Measurements from ENCODE around the gene SAP25. TPM values are rescaled to one million over a fixed set of nuclear protein-coding genes. Genes with fewer than 3 reads are reported as not detected.
A peak's percentile ranks its signal among the peaks of the same experiment; 100 is the strongest.

SAP25 gene
- total RNA-seq, 1 donor from 2014 or later, result not detected

DNA sequence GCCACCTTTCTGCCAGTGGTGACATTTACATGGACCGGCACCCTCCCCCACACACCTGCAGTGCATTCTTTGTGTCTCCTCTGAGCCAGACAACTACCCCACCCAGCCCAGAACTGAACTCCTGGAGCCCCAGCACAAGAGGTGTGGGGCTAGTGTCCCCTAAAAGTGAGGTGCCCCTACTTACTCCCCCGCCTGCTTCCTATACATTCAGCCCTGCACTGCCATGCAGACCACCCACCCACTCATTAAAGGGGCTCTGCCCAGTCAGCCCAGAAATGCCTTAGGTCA is 1.9 kb downstream of the SAP25 start:
- Histone ChIP-seq H3K27me3 (ENCODE audit: control insufficient read depth, insufficient read depth, low read length) (no peaks in the 10 kb centered on the region), H3K36me3 (ENCODE audit: control insufficient read depth, insufficient read depth, low read length) (peaks cover 19% of the 10 kb centered on the region), H3K4me3 (ENCODE audit: low read depth, low read length) (no peak overlapping the region)
- FAIRE-seq (no peak), DNase-seq (ENCODE audit: low read depth) (no peak)
- TF ChIP-seq CTCF (IDR thresholded peaks at IDR 0.05; ENCODE audit: insufficient read depth, low read length, severe bottlenecking), result no peak

DNA sequence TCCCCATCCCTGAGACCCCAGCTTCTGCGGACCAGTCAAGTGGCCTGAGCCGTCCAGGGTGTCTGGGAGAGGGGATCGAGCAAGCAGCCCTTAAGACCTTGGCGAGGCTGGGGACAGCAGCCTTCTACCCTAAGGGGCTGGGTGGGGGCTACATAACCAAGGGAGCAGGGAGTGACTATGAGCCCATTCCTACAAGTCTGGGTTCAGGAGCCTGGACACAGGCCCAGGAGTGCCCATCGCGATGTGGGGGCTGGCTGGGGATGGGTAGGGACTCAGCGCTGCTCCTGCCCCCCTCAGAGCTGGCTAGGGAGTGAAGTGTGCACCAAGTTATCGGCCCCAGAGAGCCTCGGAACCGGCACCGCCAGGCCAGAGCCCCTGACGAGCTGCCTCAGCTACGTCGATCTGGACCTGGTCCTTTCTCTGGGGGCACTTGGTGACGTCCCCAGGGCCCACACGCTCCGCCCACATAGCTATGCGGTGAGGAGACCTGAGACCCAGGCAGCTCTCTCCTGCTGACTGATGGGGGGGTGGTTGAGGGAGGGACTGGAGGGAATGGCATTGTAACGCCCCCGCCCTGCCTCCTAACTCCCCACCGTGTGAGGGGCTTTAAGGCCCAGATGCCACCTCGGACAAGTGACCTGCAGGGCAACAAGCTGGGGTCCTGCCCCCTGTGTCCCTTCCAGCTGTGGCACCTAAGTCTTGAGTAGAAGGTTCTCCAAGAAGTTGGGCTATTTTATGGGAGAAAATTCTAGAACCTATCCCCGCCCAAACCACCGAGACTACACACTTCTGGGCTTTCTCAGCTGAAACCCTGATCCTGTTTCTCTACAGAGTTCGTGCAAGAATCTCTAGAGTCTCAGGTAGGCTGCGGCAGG is 2.5 kb downstream of the SAP25 start:
- no peak for FAIRE-seq
- H3K4me3 ChIP-seq (ENCODE audit: low read depth, low read length), result no peak overlapping the region
- no peaks in the 10 kb centered on the region for H3K27me3 ChIP-seq (ENCODE audit: control insufficient read depth, insufficient read depth, low read length)
- no peak for TF ChIP-seq CTCF (IDR thresholded peaks at IDR 0.05; ENCODE audit: insufficient read depth, low read length, severe bottlenecking)
- peaks cover 16% of the 10 kb centered on the region for H3K36me3 ChIP-seq (ENCODE audit: control insufficient read depth, insufficient read depth, low read length)
- DNase-seq (ENCODE audit: low read depth), result no peak

- peak; percentile 60 for FAIRE-seq
Measured at GRCh38 chr7:100568896-100569844, 4.5 kb downstream of the SAP25 start.

DNA sequence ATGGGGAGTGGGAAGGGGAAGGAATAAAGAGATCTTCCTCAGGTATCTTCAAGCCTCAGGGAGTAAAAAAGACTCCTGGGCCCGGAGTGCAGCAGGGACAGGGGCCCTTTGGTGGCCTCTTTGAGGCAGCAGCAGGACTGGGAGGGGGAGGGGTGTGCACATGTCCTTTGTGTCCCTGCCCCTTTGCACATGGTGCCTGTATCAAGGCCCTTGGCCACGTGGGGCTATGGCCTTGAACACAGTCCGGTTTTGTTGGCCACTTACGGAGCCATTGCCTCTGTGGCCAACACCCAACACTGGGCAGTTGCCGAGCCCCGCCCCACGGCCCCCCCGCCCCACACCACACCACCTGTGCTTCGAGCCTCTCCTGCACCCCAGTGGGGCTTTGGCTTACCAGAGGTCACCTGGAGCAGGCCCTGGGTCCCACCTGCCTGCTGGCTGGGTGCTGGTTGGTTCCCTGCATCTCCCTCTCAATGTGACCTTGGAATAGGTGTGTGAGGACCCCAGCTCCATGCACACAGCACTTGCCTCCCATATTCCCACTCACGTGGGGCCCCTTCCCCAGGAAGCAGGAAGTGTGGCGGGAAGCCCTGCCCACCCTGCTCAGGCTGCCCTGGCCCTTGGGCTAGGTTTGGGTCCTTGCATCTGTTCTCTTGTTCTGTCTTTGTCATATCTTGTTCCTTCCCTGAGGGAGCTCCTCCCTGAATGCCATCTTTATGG is 5.4 kb downstream of the SAP25 start:
- H3K36me3 ChIP-seq (ENCODE audit: control insufficient read depth, insufficient read depth, low read length), result peaks cover 4% of the 10 kb centered on the region
- no peak for TF ChIP-seq CTCF (IDR thresholded peaks at IDR 0.05; ENCODE audit: insufficient read depth, low read length, severe bottlenecking)
- no peak overlapping the region for H3K4me3 ChIP-seq (ENCODE audit: low read depth, low read length)
- FAIRE-seq, result no peak
- no peak for DNase-seq (ENCODE audit: low read depth)
- no peaks in the 10 kb centered on the region for H3K27me3 ChIP-seq (ENCODE audit: control insufficient read depth, insufficient read depth, low read length)

More at GRCh38 chr7:100568896-100569844, 4.5 kb downstream of the SAP25 start:
- H3K4me3 ChIP-seq (ENCODE audit: low read depth, low read length), result peak overlapping the region; percentile 17
- peak; percentile 54 for TF ChIP-seq CTCF (IDR thresholded peaks at IDR 0.05; ENCODE audit: insufficient read depth, low read length, severe bottlenecking)
- DNase-seq (ENCODE audit: low read depth), result no peak
- H3K27me3 ChIP-seq (ENCODE audit: control insufficient read depth, insufficient read depth, low read length), result no peaks in the 10 kb centered on the region
- peaks cover 5% of the 10 kb centered on the region for H3K36me3 ChIP-seq (ENCODE audit: control insufficient read depth, insufficient read depth, low read length)

DNA sequence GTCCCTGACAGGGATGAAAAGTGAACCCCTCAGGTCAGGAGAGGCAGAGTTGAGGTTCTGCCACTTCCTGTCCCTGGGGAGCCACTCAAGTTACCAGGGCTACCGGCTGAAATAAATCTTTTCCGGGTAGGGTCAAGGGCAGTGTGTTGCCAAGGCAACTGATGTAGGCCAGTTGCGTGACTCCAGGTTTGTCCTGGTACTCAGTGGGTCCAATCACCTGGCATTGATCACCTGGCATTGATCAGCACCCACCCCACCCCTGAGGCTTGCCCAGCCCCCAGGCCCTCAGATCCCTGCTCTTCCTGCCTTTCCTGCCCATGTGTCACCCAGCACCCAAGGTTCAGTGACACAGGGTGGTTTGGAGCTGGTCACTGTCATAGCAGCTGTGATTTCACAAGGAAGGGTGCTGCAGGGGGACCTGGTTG is 5.9 kb downstream of the SAP25 start:
- TF ChIP-seq CTCF (IDR thresholded peaks at IDR 0.05; ENCODE audit: insufficient read depth, low read length, severe bottlenecking), result no peak
- Histone ChIP-seq H3K27me3 (ENCODE audit: control insufficient read depth, insufficient read depth, low read length) (no peaks in the 10 kb centered on the region), H3K4me3 (ENCODE audit: low read depth, low read length) (no peak overlapping the region), H3K36me3 (ENCODE audit: control insufficient read depth, insufficient read depth, low read length) (peaks cover 2% of the 10 kb centered on the region)
- no peak for FAIRE-seq
- no peak for DNase-seq (ENCODE audit: low read depth)
